Astrocyte of the cerebellum (primary cell): ENCODE data around the gene CDK19.

ENCODE experiments used
- DNase-seq: peaks from one replicate; pipeline ENCODE4 v3.0.0-alpha.2; 2011; ENCODE audit warnings: low read depth
- H3K4me3 ChIP-seq: 2 replicates; pipeline ENCODE4 v1.5.1; 2011; ENCODE audit warnings: mild to moderate bottlenecking, low read depth, low read length, moderate library complexity
- CTCF ChIP-seq: IDR thresholded peaks from 2 replicates; pipeline ENCODE4 v1.5.1; 2012; ENCODE audit warnings: low read length, low read depth, moderate library complexity, mild to moderate bottlenecking; ENCODE audit errors: missing control alignments
- in situ Hi-C: cut with HindIII; loops from 2 replicates; pipeline ENCODE4 v1.10.0; 2017; ENCODE audit warnings: low sequenced_read_pairs

The CDK19 gene

GRCh38 chr6:110815411-110816409 is at the start of gene CDK19:
TSS of gene CDK19 (minus strand) at chr6:110815469. CDS start at chr6:110815136, 333 bp downstream.
- H3K4me3 ChIP-seq = peak within 1 kb of the TSS; percentile 84
- no peak for TF ChIP-seq CTCF
- DNase-seq = peak; percentile 94
- in situ Hi-C loops = loop anchor here (5.0 kb wide), 1 partner anchor 278 kb away; no protein-coding TSS in a partner anchor

GRCh38 chr6:110864824-110865223 is 49.6 kb upstream of the CDK19 start:
- no peak for DNase-seq
- no peak overlapping the region for H3K4me3 ChIP-seq
- in situ Hi-C loops = no loop called here
- no peak for TF ChIP-seq CTCF

GRCh38 chr6:110859335-110859792 is 44.1 kb upstream of the CDK19 start:
- H3K4me3 ChIP-seq = no peak overlapping the region
- in situ Hi-C loops = no loop called here
- DNase-seq = no peak
- no peak for TF ChIP-seq CTCF

- DNase-seq = no peak
- no peak overlapping the region for H3K4me3 ChIP-seq
- in situ Hi-C loops = no loop called here
- TF ChIP-seq CTCF = no peak
Measured at GRCh38 chr6:110858562-110859214, 43.4 kb upstream of the CDK19 start.

- TF ChIP-seq CTCF = no peak
- in situ Hi-C loops = no loop called here
- H3K4me3 ChIP-seq = no peak overlapping the region
- DNase-seq = no peak
Measured at GRCh38 chr6:110858016-110858415, 42.7 kb upstream of the CDK19 start.

- DNase-seq = no peak
- in situ Hi-C loops = no loop called here
- no peak overlapping the region for H3K4me3 ChIP-seq
- no peak for TF ChIP-seq CTCF
Measured at GRCh38 chr6:110856296-110856695, 41.0 kb upstream of the CDK19 start.
